OCI-LY3 (cell line): ENCODE data around the gene JARID2.

Source experiments
- H2AFZ ChIP-seq: fragments of 200-600, 300-600 bp; shearing (Covaris generic); 2 replicates; pipeline ENCODE4 v1.6.0; 2014; ENCODE audit warnings: antibody characterized with exemption, low read depth, low read length
- H3K27ac ChIP-seq: fragments of 200-600, 300-600 bp; sonication (generic); 2 replicates; pipeline ENCODE4 v1.5.1; 2014; ENCODE audit warnings: mild to moderate bottlenecking, low read length, moderate library complexity, mixed read lengths
- H3K27me3 ChIP-seq: fragments of 200-600, 300-600 bp; sonication (generic); 2 replicates; pipeline ENCODE4 v1.6.1; 2014; ENCODE audit warnings: low read depth, low read length, mixed read lengths
- H3K36me3 ChIP-seq: fragments of 200-600, 300-600 bp; sonication (generic); replicated peaks from 2 replicates; pipeline ENCODE3; 2014; ENCODE audit warnings: low read depth, low read length, mixed read lengths
- H3K4me1 ChIP-seq: fragments of 300-600, 200-600 bp; sonication (generic); 2 replicates; pipeline ENCODE4 v1.6.1; 2014; ENCODE audit warnings: low read length, mixed read lengths
- H3K4me2 ChIP-seq: fragments of 200-600, 300-600 bp; sonication (generic); 2 replicates; pipeline ENCODE4 v1.6.1; 2014; ENCODE audit warnings: low read length, mixed read lengths
- H3K4me3 ChIP-seq: fragments of 300-600, 200-600 bp; sonication (generic); 2 replicates; pipeline ENCODE4 v1.5.1; 2014; ENCODE audit warnings: antibody characterized with exemption, mild to moderate bottlenecking, low read length, moderate library complexity
- H3K79me2 ChIP-seq: fragments of 300-600, 200-600 bp; shearing (Covaris generic); 2 replicates; pipeline ENCODE4 v1.6.1; 2014; ENCODE audit warnings: mild to moderate bottlenecking, low read length, mixed read lengths
- H3K9ac ChIP-seq: fragments of 300-600, 200-600 bp; shearing (Covaris generic); 2 replicates; pipeline ENCODE4 v1.6.0; 2014; ENCODE audit warnings: mild to moderate bottlenecking, low read length, moderate library complexity
- H3K9me3 ChIP-seq: fragments of 200-600, 300-600 bp; shearing (Covaris generic); 2 replicates; pipeline ENCODE4 v1.6.1; 2014; ENCODE audit warnings: low read length, mixed read lengths; ENCODE audit not compliant: insufficient read depth
- H4K20me1 ChIP-seq: fragments of 200-600, 300-600 bp; sonication (generic); 2 replicates; pipeline ENCODE4 v1.6.1; 2016; ENCODE audit warnings: low read length, mixed read lengths; ENCODE audit not compliant: insufficient read depth
- EZH2phosphoT487 ChIP-seq: fragments of 200-600 bp; shearing (Covaris generic); IDR thresholded peaks from 2 replicates; pipeline ENCODE4 v1.6.1; 2018; ENCODE audit warnings: antibody characterized with exemption, mixed run types, low read depth
- TF ChIP-seq, protein P1 (sequence below): fragments of 200-600, 300-600 bp; sonication (generic); IDR thresholded peaks from 2 replicates; pipeline ENCODE4 v1.5.1; 2014; ENCODE audit warnings: antibody characterized with exemption, low read length, low read depth

Gene JARID2

DNA sequence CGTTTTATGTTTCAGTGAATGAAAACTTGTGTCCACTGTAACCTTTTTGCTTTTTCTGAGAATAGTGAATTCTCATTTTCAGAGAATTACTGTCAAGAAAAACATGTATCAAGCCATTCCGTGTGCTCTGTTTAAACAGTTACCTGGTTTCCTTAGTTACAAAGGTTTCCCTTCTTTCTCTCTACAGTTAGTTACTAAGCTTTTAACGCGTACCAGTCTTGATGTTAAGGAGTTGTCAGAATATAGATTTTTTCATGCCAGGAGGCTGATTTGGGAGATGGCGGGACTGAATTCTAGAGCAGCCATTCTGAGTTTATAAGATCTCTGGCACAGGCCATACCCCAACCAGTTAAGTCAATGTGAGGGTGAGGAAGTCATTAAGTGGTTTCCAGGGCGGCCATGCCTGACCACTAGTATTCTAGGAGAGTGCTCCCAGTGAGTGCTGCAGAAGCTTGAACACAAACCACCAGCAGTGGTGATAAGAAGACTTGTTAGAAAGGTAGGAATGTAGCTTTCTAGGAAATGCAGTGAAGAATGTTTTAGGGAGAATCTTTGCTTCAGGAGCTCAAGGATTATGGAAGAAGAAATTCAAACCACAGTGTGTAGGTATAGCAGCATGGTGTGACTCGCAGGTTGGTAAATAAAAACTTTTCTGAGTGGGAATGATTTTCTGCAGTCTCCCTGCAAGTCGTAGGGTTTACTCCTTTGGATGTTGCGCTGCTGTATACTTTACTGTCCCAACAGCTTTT is 112.9 kb downstream of the JARID2 start:
- Histone ChIP-seq H3K79me2 (peaks cover 84% of the 10 kb centered on the region), H3K4me2 (no peak overlapping the region), H3K9me3 (no peaks in the 10 kb centered on the region), H2AFZ (no peak overlapping the region), H3K27me3 (no peaks in the 10 kb centered on the region), H4K20me1 (peaks cover 75% of the 10 kb centered on the region), H3K9ac (no peak overlapping the region), H3K4me3 (no peak overlapping the region), H3K27ac (no peak overlapping the region), H3K36me3 (no peaks in the 10 kb centered on the region), H3K4me1 (peaks cover 5% of the 10 kb centered on the region)
- TF ChIP-seq, protein P1, sequence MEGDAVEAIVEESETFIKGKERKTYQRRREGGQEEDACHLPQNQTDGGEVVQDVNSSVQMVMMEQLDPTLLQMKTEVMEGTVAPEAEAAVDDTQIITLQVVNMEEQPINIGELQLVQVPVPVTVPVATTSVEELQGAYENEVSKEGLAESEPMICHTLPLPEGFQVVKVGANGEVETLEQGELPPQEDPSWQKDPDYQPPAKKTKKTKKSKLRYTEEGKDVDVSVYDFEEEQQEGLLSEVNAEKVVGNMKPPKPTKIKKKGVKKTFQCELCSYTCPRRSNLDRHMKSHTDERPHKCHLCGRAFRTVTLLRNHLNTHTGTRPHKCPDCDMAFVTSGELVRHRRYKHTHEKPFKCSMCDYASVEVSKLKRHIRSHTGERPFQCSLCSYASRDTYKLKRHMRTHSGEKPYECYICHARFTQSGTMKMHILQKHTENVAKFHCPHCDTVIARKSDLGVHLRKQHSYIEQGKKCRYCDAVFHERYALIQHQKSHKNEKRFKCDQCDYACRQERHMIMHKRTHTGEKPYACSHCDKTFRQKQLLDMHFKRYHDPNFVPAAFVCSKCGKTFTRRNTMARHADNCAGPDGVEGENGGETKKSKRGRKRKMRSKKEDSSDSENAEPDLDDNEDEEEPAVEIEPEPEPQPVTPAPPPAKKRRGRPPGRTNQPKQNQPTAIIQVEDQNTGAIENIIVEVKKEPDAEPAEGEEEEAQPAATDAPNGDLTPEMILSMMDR: no peak
- no peak for TF ChIP-seq EZH2phosphoT487

DNA sequence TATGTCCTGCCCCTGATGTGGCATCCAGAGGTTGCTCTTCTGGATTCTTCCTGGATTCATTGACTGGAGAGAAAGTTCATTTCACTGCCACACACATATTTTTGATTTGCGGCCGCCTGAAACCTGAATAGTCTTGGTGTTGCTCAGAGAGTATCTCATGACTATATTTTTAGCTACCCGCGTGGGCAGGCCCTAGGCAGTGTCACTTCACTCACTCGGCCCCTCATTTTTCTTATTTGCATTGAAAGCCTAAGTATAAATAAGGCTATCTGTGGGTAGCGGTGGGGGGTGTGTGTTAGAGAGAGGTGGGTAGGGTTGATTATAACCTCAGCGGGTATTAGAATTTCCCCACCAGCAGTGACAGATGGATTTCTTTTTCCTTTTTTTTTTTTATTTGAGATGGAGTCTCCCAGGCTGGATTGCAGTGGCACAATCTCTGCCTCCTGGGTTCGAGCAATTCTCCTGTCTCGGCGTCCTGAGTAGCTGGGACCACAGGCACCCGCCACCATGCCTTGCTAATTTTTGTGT is 113.5 kb downstream of the JARID2 start:
- peaks cover 5% of the 10 kb centered on the region for H3K4me1 ChIP-seq
- no peaks in the 10 kb centered on the region for H3K27me3 ChIP-seq
- no peak overlapping the region for H3K9ac ChIP-seq
- peaks cover 76% of the 10 kb centered on the region for H4K20me1 ChIP-seq
- H3K9me3 ChIP-seq: no peaks in the 10 kb centered on the region
- H2AFZ ChIP-seq: no peak overlapping the region
- H3K79me2 ChIP-seq: peaks cover 84% of the 10 kb centered on the region
- TF ChIP-seq, protein P1: no peak
- TF ChIP-seq EZH2phosphoT487: no peak
- H3K27ac ChIP-seq: no peak overlapping the region
- H3K4me2 ChIP-seq: no peak overlapping the region
- H3K36me3 ChIP-seq: no peaks in the 10 kb centered on the region
- H3K4me3 ChIP-seq: no peak overlapping the region

DNA sequence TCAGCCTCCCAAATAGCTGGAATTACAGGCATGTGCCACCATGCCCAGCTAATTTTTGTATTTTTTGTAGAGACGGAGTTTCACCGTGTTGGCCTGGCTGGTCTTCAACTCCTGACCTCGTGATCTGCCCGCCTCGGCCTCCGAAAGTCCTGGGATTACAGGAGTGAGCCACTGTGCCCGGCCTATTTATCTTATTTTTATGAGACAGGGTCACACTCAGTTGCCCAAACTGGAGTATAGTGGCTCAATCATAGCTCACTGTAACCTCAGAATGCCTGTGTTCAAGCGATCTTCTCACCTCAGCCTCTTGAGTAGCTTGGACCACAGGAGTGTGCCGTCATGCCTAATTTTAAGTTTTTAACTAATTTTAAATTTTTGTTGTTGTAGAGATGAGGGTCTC is 114.4 kb downstream of the JARID2 start:
- Histone ChIP-seq H3K27me3 (no peaks in the 10 kb centered on the region), H2AFZ (no peak overlapping the region), H3K4me1 (peaks cover 5% of the 10 kb centered on the region), H3K79me2 (peaks cover 86% of the 10 kb centered on the region), H3K4me2 (no peak overlapping the region), H3K9me3 (no peaks in the 10 kb centered on the region), H3K4me3 (no peak overlapping the region), H4K20me1 (peaks cover 75% of the 10 kb centered on the region), H3K9ac (no peak overlapping the region), H3K36me3 (no peaks in the 10 kb centered on the region), H3K27ac (no peak overlapping the region)
- TF ChIP-seq EZH2phosphoT487: no peak
- TF ChIP-seq, protein P1: no peak

DNA sequence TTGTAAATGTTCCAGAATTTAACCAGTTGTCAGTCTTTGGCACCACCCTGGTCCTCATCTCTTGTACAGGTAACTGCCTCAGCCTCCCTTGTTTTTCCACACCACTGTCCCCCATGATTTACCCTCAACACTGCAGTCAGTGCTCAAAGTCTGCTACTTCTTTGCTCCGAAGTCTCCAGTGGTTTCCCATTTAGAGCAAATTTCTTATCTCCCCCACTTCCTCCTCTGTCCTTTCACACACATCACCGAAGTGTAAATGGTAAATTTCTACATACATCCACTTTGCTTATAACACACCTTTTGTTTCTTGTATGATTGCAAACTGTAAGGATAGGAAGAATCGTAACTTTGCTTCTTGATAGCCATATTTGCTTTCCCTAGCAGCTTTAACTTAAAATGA is 115.3 kb downstream of the JARID2 start:
- Histone ChIP-seq H3K27ac (no peak overlapping the region), H3K9me3 (no peaks in the 10 kb centered on the region), H3K27me3 (no peaks in the 10 kb centered on the region), H3K4me2 (no peak overlapping the region), H3K36me3 (no peaks in the 10 kb centered on the region), H4K20me1 (peaks cover 80% of the 10 kb centered on the region), H3K79me2 (peaks cover 89% of the 10 kb centered on the region), H3K9ac (no peak overlapping the region), H2AFZ (no peak overlapping the region), H3K4me3 (no peak overlapping the region), H3K4me1 (peaks cover 5% of the 10 kb centered on the region)
- TF ChIP-seq EZH2phosphoT487: no peak
- TF ChIP-seq, protein P1: no peak
